Measurements from ENCODE around the gene GRAMD1B.
"Not testable (repeated sequence)": the region's sequence is repeated elsewhere in the genome, so short reads cannot be mapped to it uniquely, and the experiment has no call there.

Gene GRAMD1B

GRCh38 chr11:123448823-123449222, 18.8 kb downstream of the GRAMD1B start:
- FAIRE-seq: no peak
- DNase-seq (ENCODE audit: insufficient read length, low spot score): no peak

GRCh38 chr11:123449436-123449835, 19.4 kb downstream of the GRAMD1B start:
- no peak for TF ChIP-seq POLR2A (IDR thresholded peaks at IDR 0.05; ENCODE audit: low read depth, low read length)
- FAIRE-seq: no peak
- DNase-seq (ENCODE audit: insufficient read length, low spot score): no peak

More at GRCh38 chr11:123448823-123449222, 18.8 kb downstream of the GRAMD1B start:
- TF ChIP-seq POLR2A (IDR thresholded peaks at IDR 0.05; ENCODE audit: low read depth, low read length): no peak

GRCh38 chr11:123450623-123451022, 20.6 kb downstream of the GRAMD1B start:
- DNase-seq (ENCODE audit: insufficient read length, low spot score) (no peak), FAIRE-seq (no peak)
- no peak for TF ChIP-seq POLR2A (IDR thresholded peaks at IDR 0.05; ENCODE audit: low read depth, low read length)

- no peak for TF ChIP-seq POLR2A (IDR thresholded peaks at IDR 0.05; ENCODE audit: low read depth, low read length)
- no peak for DNase-seq (ENCODE audit: insufficient read length, low spot score)
- no peak for FAIRE-seq
Observed at GRCh38 chr11:123451183-123451781, 21.2 kb downstream of the GRAMD1B start.

- TF ChIP-seq POLR2A (IDR thresholded peaks at IDR 0.05; ENCODE audit: low read depth, low read length): no peak
- DNase-seq (ENCODE audit: insufficient read length, low spot score): no peak
Observed at GRCh38 chr11:123452794-123453193, 22.7 kb downstream of the GRAMD1B start.

GRCh38 chr11:123454060-123454651, 24.1 kb downstream of the GRAMD1B start:
- DNase-seq (ENCODE audit: insufficient read length, low spot score) (peak; percentile 27), FAIRE-seq (peak; percentile 69)
- no peak for TF ChIP-seq POLR2A (IDR thresholded peaks at IDR 0.05; ENCODE audit: low read depth, low read length)

More at GRCh38 chr11:123452794-123453193, 22.7 kb downstream of the GRAMD1B start:
- FAIRE-seq: no peak

- no peak for DNase-seq (ENCODE audit: insufficient read length, low spot score)
- FAIRE-seq: no peak
- no peak for TF ChIP-seq POLR2A (IDR thresholded peaks at IDR 0.05; ENCODE audit: low read depth, low read length)
Observed at GRCh38 chr11:123454796-123455195, 24.7 kb downstream of the GRAMD1B start.

GRCh38 chr11:123456448-123456847, 26.4 kb downstream of the GRAMD1B start:
- FAIRE-seq; DNase-seq (ENCODE audit: insufficient read length, low spot score): not testable (repeated sequence)

- TF ChIP-seq POLR2A (IDR thresholded peaks at IDR 0.05; ENCODE audit: low read depth, low read length): no peak
- FAIRE-seq: no peak
- no peak for DNase-seq (ENCODE audit: insufficient read length, low spot score)
Observed at GRCh38 chr11:123457187-123457770, 27.2 kb downstream of the GRAMD1B start.

GRCh38 chr11:123458501-123458900, 28.4 kb downstream of the GRAMD1B start:
- FAIRE-seq (no peak), DNase-seq (ENCODE audit: insufficient read length, low spot score) (no peak)
- no peak for TF ChIP-seq POLR2A (IDR thresholded peaks at IDR 0.05; ENCODE audit: low read depth, low read length)

- DNase-seq (ENCODE audit: insufficient read length, low spot score) (no peak), FAIRE-seq (no peak)
Observed at GRCh38 chr11:123460012-123460700, 30.1 kb downstream of the GRAMD1B start.

GRCh38 chr11:123461164-123461563, 31.1 kb downstream of the GRAMD1B start:
- FAIRE-seq: no peak
- no peak for TF ChIP-seq POLR2A (IDR thresholded peaks at IDR 0.05; ENCODE audit: low read depth, low read length)

More at GRCh38 chr11:123460012-123460700, 30.1 kb downstream of the GRAMD1B start:
- no peak for TF ChIP-seq POLR2A (IDR thresholded peaks at IDR 0.05; ENCODE audit: low read depth, low read length)

GRCh38 chr11:123465667-123466066, 35.6 kb downstream of the GRAMD1B start:
- not testable (repeated sequence) for FAIRE-seq

More at GRCh38 chr11:123461164-123461563, 31.1 kb downstream of the GRAMD1B start:
- no peak for DNase-seq (ENCODE audit: insufficient read length, low spot score)

GRCh38 chr11:123466172-123466571, 36.1 kb downstream of the GRAMD1B start:
- not testable (repeated sequence) for FAIRE-seq; DNase-seq (ENCODE audit: insufficient read length, low spot score)

More at GRCh38 chr11:123465667-123466066, 35.6 kb downstream of the GRAMD1B start:
- DNase-seq (ENCODE audit: insufficient read length, low spot score): not testable (repeated sequence)
